ENCODE measurements around the gene GKAP1.

GKAP1 gene

DNA sequence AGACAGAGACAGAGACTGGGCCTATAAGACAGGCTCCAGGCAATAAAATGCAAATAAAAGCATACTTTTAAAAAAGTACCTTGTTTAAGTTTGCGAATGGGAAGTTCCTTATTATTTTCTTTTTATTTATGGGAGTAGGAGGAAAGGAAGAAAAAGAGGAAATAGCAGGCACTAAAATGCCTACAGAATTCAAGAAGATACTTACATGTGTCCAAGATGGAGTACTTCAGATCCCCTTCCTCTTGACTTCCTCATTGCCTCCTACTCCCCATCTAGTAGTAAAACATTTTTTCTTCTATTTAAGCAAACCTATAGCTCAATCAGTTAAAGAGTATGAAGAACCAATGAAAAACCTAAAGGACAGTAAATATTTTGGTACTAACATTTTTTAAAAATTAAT is 24.8 kb downstream of the GKAP1 start:
- TF ChIP-seq, protein P1, sequence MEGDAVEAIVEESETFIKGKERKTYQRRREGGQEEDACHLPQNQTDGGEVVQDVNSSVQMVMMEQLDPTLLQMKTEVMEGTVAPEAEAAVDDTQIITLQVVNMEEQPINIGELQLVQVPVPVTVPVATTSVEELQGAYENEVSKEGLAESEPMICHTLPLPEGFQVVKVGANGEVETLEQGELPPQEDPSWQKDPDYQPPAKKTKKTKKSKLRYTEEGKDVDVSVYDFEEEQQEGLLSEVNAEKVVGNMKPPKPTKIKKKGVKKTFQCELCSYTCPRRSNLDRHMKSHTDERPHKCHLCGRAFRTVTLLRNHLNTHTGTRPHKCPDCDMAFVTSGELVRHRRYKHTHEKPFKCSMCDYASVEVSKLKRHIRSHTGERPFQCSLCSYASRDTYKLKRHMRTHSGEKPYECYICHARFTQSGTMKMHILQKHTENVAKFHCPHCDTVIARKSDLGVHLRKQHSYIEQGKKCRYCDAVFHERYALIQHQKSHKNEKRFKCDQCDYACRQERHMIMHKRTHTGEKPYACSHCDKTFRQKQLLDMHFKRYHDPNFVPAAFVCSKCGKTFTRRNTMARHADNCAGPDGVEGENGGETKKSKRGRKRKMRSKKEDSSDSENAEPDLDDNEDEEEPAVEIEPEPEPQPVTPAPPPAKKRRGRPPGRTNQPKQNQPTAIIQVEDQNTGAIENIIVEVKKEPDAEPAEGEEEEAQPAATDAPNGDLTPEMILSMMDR (conservative IDR thresholded peaks at IDR 0.05; ENCODE audit: low read depth, low read length) = no peak
- no peak overlapping the region for H3K4me3 ChIP-seq (ENCODE audit: low read depth, low read length)
- DNase-seq (ENCODE audit: low read depth) = no peak

- H3K4me3 ChIP-seq (ENCODE audit: low read depth, low read length) = no peak overlapping the region
- TF ChIP-seq, protein P1 (conservative IDR thresholded peaks at IDR 0.05; ENCODE audit: low read depth, low read length) = no peak
- DNase-seq (ENCODE audit: low read depth) = no peak
Observed at GRCh38 chr9:83778164-83778563, 39.4 kb downstream of the GKAP1 start.

DNA sequence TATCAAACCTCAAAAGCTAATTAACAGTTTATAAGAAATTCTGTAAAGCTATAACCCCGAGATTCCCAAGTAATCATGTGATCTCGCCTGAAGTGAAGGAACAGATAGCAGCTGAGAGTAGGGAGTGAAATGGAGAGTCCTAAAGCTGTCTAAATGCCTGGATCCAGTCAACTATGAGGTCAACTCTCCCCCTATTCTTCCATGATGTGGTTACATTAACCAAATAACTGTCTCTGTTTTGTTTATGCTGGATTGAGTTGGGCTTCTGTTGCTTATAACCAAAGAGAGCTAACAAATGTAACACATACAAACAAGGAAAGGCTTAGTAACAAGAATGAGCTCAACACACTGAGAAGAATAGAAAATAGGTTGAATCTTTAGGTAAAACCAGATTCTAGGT is 41.6 kb downstream of the GKAP1 start:
- H3K4me3 ChIP-seq (ENCODE audit: low read depth, low read length) = no peak overlapping the region
- TF ChIP-seq, protein P1 (conservative IDR thresholded peaks at IDR 0.05; ENCODE audit: low read depth, low read length) = no peak
- DNase-seq (ENCODE audit: low read depth) = no peak

GRCh38 chr9:83772860-83773259 is 44.7 kb downstream of the GKAP1 start:
- TF ChIP-seq, protein P1 (conservative IDR thresholded peaks at IDR 0.05; ENCODE audit: low read depth, low read length) = no peak
- H3K4me3 ChIP-seq (ENCODE audit: low read depth, low read length) = no peak overlapping the region
- no peak for DNase-seq (ENCODE audit: low read depth)

- DNase-seq (ENCODE audit: low read depth) = no peak
- no peak overlapping the region for H3K4me3 ChIP-seq (ENCODE audit: low read depth, low read length)
- TF ChIP-seq, protein P1 (conservative IDR thresholded peaks at IDR 0.05; ENCODE audit: low read depth, low read length) = no peak
Observed at GRCh38 chr9:83765376-83765775, 52.2 kb downstream of the GKAP1 start.

DNA sequence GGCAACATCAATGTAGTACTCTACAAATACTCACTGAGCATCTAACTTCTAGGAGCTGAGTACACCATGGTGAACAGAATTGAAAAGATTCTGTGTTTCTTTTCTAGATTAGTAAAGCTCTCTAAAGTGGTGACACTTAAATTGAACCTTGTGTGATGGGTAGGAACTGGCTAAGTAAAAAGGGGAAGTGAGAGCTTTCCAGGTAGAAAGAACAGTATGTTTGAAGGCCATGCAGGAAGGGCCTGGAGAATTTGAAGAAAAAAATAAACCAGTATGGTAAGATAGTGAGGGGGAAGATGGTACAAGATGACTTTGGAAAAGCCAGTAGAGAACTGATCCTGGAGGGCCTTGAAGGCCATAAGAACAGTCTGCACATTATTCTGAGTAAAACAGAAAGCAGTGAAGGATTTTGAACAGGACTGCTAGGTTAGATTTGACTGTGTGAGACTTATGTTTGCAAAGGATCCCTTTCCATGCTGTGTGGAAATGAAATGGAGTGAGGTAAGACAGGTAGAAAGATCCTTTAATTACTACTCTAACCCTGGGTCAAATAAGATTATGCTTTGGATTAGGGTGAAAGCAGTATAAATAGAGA is 63.1 kb downstream of the GKAP1 start:
- TF ChIP-seq, protein P1 (conservative IDR thresholded peaks at IDR 0.05; ENCODE audit: low read depth, low read length) = no peak
- DNase-seq (ENCODE audit: low read depth) = no peak
- H3K4me3 ChIP-seq (ENCODE audit: low read depth, low read length) = no peak overlapping the region

- H3K4me3 ChIP-seq (ENCODE audit: low read depth, low read length) = no peak overlapping the region
- TF ChIP-seq, protein P1 (conservative IDR thresholded peaks at IDR 0.05; ENCODE audit: low read depth, low read length) = no peak
- DNase-seq (ENCODE audit: low read depth) = no peak
Observed at GRCh38 chr9:83749706-83750105, 67.9 kb downstream of the GKAP1 start.
